Uterus (tissue), 2 donors: ENCODE results near the gene GPR155.
"Not testable (repeated sequence)": the region's sequence is repeated elsewhere in the genome, so short reads cannot be mapped to it uniquely, and the experiment has no call there.

Experiments
- POLR2A ChIP-seq, 2 donors: fragments of 450-650 bp; IDR thresholded peaks; one replicate each; pipeline ENCODE4 v1.6.1; 2016; ENCODE audit warnings: antibody characterized with exemption in 2 of 2, mild to moderate bottlenecking in 1 of 2, moderate library complexity in 1 of 2
- TF ChIP-seq, protein P1 (sequence below), 4 experiments: fragments of 200-600 bp in 2 of 4; fragments of 450-650 bp in 2 of 4; sonication (generic) in 2 of 4; IDR thresholded peaks; one replicate each; pipeline ENCODE4 v1.5.1; 2016 to 2019; ENCODE audit warnings: antibody characterized with exemption in 4 of 4, mild to moderate bottlenecking in 2 of 4, moderate library complexity in 1 of 4

DNA sequence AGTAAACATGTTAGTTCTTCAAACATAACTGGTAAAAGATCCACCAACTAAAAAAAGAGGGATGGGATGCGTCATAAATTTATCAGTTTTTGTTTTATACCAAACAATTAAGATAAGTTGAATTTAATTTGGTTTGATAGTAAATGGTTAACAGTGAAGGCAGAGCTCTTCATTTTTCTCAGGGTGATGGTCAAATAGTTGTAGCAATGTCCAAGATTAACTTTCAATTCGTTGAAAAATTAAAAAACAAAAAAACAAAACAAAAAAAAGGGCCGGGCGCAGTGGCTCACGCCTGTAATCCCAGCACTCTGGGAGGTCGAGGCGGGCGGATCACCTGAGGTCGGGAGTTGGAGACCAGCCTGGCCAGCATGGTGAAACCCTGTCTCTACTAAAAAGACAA, 1.8 kb downstream of the GPR155 start:
- TF ChIP-seq, protein P1, sequence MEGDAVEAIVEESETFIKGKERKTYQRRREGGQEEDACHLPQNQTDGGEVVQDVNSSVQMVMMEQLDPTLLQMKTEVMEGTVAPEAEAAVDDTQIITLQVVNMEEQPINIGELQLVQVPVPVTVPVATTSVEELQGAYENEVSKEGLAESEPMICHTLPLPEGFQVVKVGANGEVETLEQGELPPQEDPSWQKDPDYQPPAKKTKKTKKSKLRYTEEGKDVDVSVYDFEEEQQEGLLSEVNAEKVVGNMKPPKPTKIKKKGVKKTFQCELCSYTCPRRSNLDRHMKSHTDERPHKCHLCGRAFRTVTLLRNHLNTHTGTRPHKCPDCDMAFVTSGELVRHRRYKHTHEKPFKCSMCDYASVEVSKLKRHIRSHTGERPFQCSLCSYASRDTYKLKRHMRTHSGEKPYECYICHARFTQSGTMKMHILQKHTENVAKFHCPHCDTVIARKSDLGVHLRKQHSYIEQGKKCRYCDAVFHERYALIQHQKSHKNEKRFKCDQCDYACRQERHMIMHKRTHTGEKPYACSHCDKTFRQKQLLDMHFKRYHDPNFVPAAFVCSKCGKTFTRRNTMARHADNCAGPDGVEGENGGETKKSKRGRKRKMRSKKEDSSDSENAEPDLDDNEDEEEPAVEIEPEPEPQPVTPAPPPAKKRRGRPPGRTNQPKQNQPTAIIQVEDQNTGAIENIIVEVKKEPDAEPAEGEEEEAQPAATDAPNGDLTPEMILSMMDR (IDR thresholded peaks at IDR 0.05): not testable (repeated sequence)
- TF ChIP-seq POLR2A (IDR thresholded peaks at IDR 0.05): not testable (repeated sequence)
